OCI-LY1 (cell line): ENCODE data around the gene PIWIL4.

Experiments used
- H2AFZ ChIP-seq: fragments of 200-600 bp; sonication (generic), shearing (Covaris generic); 2 replicates; pipeline ENCODE4 v1.6.0; 2014; ENCODE audit warnings: antibody characterized with exemption, mild to moderate bottlenecking, low read length
- H3F3A ChIP-seq: fragments of 200-600 bp; sonication (generic), shearing (Covaris generic); 2 replicates; pipeline ENCODE4 v1.6.0; 2014; ENCODE audit warnings: mild to moderate bottlenecking, antibody characterized with exemption, low read length, moderate library complexity; ENCODE audit not compliant: insufficient read depth
- H3K27ac ChIP-seq: fragments of 200-600 bp; sonication (generic); 2 replicates; pipeline ENCODE4 v1.5.1; 2014; ENCODE audit warnings: low read length, mixed run types, mild to moderate bottlenecking, low read depth; ENCODE audit not compliant: poor library complexity, severe bottlenecking
- H3K27me3 ChIP-seq: fragments of 200-600 bp; sonication (generic); 2 replicates; pipeline ENCODE4 v1.6.0; 2014; ENCODE audit warnings: antibody characterized with exemption, mild to moderate bottlenecking, low read length, moderate library complexity; ENCODE audit not compliant: insufficient read depth
- H3K36me3 ChIP-seq: fragments of 200-600 bp; sonication (generic); 2 replicates; pipeline ENCODE4 v1.6.1; 2014; ENCODE audit warnings: mild to moderate bottlenecking, antibody characterized with exemption, low read length, moderate library complexity, mixed read lengths; ENCODE audit not compliant: insufficient read depth
- H3K4me1 ChIP-seq: fragments of 200-600 bp; sonication (generic); 2 replicates; pipeline ENCODE4 v1.5.1; 2014; ENCODE audit warnings: mild to moderate bottlenecking, low read length, moderate library complexity; ENCODE audit not compliant: insufficient read depth, severe bottlenecking
- H3K4me2 ChIP-seq: fragments of 200-600 bp; sonication (generic), shearing (Covaris generic); 2 replicates; pipeline ENCODE4 v1.6.1; 2014; ENCODE audit warnings: low read length
- H3K4me3 ChIP-seq: fragments of 200-600 bp; sonication (generic); 2 replicates; pipeline ENCODE4 v1.5.1; 2014; ENCODE audit warnings: low read length, low read depth, mild to moderate bottlenecking, mixed read lengths; ENCODE audit not compliant: poor library complexity, severe bottlenecking
- H3K79me2 ChIP-seq: fragments of 200-600 bp; shearing (Covaris generic); 2 replicates; pipeline ENCODE4 v1.6.1; 2016; ENCODE audit warnings: mixed run types, low read length, mixed read lengths; ENCODE audit not compliant: insufficient read depth
- H3K9ac ChIP-seq: fragments of 200-600 bp; sonication (generic), shearing (Covaris generic); 2 replicates; pipeline ENCODE4 v1.6.1; 2014; ENCODE audit warnings: mild to moderate bottlenecking, low read length, mixed read lengths
- H3K9me2 ChIP-seq: fragments of 200-600 bp; sonication (generic), shearing (Covaris generic); 2 replicates; pipeline ENCODE4 v1.6.1; 2014; ENCODE audit warnings: low read depth, mild to moderate bottlenecking, low read length, mixed read lengths
- H3K9me3 ChIP-seq: fragments of 200-600 bp; shearing (Covaris generic); 2 replicates; pipeline ENCODE4 v1.6.1; 2014; ENCODE audit warnings: low read length, mixed read lengths
- H4K20me1 ChIP-seq: fragments of 200-600 bp; sonication (generic), shearing (Covaris generic); 2 replicates; pipeline ENCODE4 v1.6.0; 2016; ENCODE audit warnings: mild to moderate bottlenecking, low read length; ENCODE audit not compliant: insufficient read depth
- EZH2 ChIP-seq: fragments of 200-600 bp; sonication (generic), shearing (Covaris generic); IDR thresholded peaks from 2 replicates; pipeline ENCODE4 v1.8.0; 2017; ENCODE audit warnings: borderline replicate concordance, mixed run types, mild to moderate bottlenecking, antibody characterized with exemption, low read length, moderate library complexity, mixed read lengths
- TF ChIP-seq, protein P1 (sequence below): fragments of 200-600 bp; sonication (generic), shearing (Covaris generic); IDR thresholded peaks from 2 replicates; pipeline ENCODE4 v1.5.1; 2017; ENCODE audit warnings: mild to moderate bottlenecking, antibody characterized with exemption, low read length, moderate library complexity, mixed read lengths

The PIWIL4 gene

DNA sequence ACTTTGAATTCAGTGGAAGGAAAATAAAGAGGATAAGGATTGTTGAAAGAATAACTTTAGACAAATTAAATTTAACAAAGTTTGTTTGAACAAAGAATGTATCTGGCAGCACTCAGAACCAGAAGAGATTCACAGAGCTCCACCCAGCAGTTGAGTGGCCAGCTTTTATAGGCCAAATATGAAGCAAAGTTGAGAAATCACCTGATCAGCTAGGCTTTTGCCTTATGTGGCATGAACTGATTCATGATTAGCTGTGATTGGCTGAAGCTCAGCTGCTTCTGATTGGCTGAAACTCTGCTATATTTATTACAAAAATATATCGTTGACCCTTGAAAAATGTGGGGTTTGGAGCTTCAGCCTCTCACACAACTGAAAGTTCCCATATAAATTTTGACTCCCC is 62.6 kb downstream of the PIWIL4 start:
- H4K20me1 ChIP-seq, result no peaks in the 10 kb centered on the region
- no peaks in the 10 kb centered on the region for H3K9me3 ChIP-seq
- no peak overlapping the region for H3K4me3 ChIP-seq
- H3K9ac ChIP-seq, result no peak overlapping the region
- no peaks in the 10 kb centered on the region for H3K79me2 ChIP-seq
- H3K27ac ChIP-seq, result no peak overlapping the region
- no peaks in the 10 kb centered on the region for H3K9me2 ChIP-seq
- no peak overlapping the region for H2AFZ ChIP-seq
- no peak overlapping the region for H3K4me2 ChIP-seq
- no peaks in the 10 kb centered on the region for H3K36me3 ChIP-seq
- no peak for TF ChIP-seq EZH2
- TF ChIP-seq, protein P1, sequence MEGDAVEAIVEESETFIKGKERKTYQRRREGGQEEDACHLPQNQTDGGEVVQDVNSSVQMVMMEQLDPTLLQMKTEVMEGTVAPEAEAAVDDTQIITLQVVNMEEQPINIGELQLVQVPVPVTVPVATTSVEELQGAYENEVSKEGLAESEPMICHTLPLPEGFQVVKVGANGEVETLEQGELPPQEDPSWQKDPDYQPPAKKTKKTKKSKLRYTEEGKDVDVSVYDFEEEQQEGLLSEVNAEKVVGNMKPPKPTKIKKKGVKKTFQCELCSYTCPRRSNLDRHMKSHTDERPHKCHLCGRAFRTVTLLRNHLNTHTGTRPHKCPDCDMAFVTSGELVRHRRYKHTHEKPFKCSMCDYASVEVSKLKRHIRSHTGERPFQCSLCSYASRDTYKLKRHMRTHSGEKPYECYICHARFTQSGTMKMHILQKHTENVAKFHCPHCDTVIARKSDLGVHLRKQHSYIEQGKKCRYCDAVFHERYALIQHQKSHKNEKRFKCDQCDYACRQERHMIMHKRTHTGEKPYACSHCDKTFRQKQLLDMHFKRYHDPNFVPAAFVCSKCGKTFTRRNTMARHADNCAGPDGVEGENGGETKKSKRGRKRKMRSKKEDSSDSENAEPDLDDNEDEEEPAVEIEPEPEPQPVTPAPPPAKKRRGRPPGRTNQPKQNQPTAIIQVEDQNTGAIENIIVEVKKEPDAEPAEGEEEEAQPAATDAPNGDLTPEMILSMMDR, result no peak
- H3K4me1 ChIP-seq, result no peaks in the 10 kb centered on the region
- no peaks in the 10 kb centered on the region for H3K27me3 ChIP-seq
- H3F3A ChIP-seq, result no peaks in the 10 kb centered on the region

DNA sequence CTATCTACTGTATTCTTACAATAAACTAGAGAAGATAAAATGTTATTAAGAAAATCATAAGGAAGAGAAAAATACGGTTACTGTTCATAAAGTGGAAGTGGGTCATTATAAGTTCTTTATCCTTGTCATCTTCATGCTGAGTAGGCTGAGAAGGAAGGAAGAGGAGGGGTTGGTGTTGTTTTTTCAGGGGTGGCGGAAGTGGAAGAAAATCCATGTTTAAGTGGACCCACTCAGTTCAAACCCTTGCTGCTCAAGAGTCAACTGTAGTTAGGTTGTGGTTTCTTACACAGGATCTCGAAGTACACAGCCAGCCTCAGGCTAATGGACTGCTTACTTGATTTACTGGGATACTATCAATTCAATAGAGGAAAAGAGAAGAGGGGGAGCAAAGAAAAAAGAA is 63.1 kb downstream of the PIWIL4 start:
- H3K9me3 ChIP-seq, result no peaks in the 10 kb centered on the region
- no peaks in the 10 kb centered on the region for H4K20me1 ChIP-seq
- no peaks in the 10 kb centered on the region for H3K9me2 ChIP-seq
- H3K4me1 ChIP-seq, result no peaks in the 10 kb centered on the region
- H2AFZ ChIP-seq, result no peak overlapping the region
- no peaks in the 10 kb centered on the region for H3K79me2 ChIP-seq
- H3K9ac ChIP-seq, result no peak overlapping the region
- no peaks in the 10 kb centered on the region for H3F3A ChIP-seq
- no peaks in the 10 kb centered on the region for H3K36me3 ChIP-seq
- no peak overlapping the region for H3K4me2 ChIP-seq
- no peaks in the 10 kb centered on the region for H3K27me3 ChIP-seq
- H3K4me3 ChIP-seq, result no peak overlapping the region
- no peak overlapping the region for H3K27ac ChIP-seq
- TF ChIP-seq, protein P1, result no peak
- TF ChIP-seq EZH2, result no peak

DNA sequence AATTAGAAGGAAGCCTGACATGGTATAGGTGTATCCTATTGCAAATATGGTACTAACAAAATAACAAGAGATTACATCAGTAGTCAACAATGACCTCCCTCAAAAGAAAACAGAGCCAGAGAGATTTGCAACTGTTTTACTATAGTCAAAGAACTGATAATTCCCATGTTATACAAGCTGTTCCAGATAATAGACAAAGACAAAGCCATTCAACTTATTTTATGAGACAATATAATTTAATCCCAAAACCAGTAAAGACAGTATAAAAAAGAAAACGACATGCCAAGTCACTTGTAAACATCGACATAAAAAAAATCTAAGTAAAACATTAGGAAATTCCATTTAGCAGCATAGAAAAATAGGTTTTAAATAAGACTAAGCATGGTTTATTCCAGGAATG is 65.2 kb downstream of the PIWIL4 start:
- no peak overlapping the region for H3K9ac ChIP-seq
- no peak overlapping the region for H3K27ac ChIP-seq
- H3K4me1 ChIP-seq, result no peaks in the 10 kb centered on the region
- H3K9me2 ChIP-seq, result no peaks in the 10 kb centered on the region
- H2AFZ ChIP-seq, result no peak overlapping the region
- no peaks in the 10 kb centered on the region for H3F3A ChIP-seq
- H3K27me3 ChIP-seq, result no peaks in the 10 kb centered on the region
- TF ChIP-seq, protein P1, result no peak
- TF ChIP-seq EZH2, result no peak
- H4K20me1 ChIP-seq, result no peaks in the 10 kb centered on the region
- H3K79me2 ChIP-seq, result no peaks in the 10 kb centered on the region
- no peak overlapping the region for H3K4me2 ChIP-seq
- H3K4me3 ChIP-seq, result no peak overlapping the region
- no peaks in the 10 kb centered on the region for H3K9me3 ChIP-seq
- H3K36me3 ChIP-seq, result no peaks in the 10 kb centered on the region
